ENCODE data around the gene MSI2.

Gene MSI2

DNA sequence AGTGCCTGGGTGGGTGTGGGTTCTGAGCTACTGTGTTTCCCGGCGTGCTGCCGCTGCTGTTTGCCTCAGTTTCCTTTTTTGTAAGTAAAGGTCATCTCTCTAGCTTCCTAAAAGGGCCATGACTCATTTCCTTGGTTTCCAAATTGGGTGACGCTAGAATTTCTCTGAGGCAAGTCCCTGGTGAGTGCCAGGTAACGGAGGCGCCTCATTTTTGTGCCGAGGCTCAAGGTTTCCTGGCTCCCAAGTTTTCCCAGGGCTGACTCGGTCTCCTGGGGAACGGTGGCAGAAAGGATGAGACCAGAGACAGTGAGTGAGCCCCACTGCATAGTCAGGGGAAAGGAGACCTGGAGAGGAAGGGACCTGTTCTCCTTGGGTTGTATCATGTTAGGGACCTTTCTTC lies 20.3 kb downstream of the MSI2 start:
- TF ChIP-seq ZC3H10 (CRISPR knock-in tag; IDR thresholded peaks at IDR 0.05) (no peak), ISL1 (CRISPR knock-in tag; IDR thresholded peaks at IDR 0.05) (no peak), ZFP30 (CRISPR knock-in tag; IDR thresholded peaks at IDR 0.05) (no peak), RARB (CRISPR knock-in tag; IDR thresholded peaks at IDR 0.05) (no peak), BACH2 (CRISPR knock-in tag; IDR thresholded peaks at IDR 0.05; ENCODE audit: borderline replicate concordance) (no peak), PPARA (CRISPR knock-in tag; IDR thresholded peaks at IDR 0.05; ENCODE audit: borderline replicate concordance) (no peak)
- TF ChIP-seq, protein P1, sequence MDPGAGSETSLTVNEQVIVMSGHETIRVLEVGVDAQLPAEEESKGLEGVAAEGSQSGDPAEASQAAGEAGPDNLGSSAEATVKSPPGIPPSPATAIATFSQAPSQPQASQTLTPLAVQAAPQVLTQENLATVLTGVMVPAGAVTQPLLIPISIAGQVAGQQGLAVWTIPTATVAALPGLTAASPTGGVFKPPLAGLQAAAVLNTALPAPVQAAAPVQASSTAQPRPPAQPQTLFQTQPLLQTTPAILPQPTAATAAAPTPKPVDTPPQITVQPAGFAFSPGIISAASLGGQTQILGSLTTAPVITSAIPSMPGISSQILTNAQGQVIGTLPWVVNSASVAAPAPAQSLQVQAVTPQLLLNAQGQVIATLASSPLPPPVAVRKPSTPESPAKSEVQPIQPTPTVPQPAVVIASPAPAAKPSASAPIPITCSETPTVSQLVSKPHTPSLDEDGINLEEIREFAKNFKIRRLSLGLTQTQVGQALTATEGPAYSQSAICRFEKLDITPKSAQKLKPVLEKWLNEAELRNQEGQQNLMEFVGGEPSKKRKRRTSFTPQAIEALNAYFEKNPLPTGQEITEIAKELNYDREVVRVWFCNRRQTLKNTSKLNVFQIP (CRISPR knock-in tag; IDR thresholded peaks at IDR 0.05; ENCODE audit: borderline replicate concordance, low read depth) = no peak
- TF ChIP-seq, protein P2, sequence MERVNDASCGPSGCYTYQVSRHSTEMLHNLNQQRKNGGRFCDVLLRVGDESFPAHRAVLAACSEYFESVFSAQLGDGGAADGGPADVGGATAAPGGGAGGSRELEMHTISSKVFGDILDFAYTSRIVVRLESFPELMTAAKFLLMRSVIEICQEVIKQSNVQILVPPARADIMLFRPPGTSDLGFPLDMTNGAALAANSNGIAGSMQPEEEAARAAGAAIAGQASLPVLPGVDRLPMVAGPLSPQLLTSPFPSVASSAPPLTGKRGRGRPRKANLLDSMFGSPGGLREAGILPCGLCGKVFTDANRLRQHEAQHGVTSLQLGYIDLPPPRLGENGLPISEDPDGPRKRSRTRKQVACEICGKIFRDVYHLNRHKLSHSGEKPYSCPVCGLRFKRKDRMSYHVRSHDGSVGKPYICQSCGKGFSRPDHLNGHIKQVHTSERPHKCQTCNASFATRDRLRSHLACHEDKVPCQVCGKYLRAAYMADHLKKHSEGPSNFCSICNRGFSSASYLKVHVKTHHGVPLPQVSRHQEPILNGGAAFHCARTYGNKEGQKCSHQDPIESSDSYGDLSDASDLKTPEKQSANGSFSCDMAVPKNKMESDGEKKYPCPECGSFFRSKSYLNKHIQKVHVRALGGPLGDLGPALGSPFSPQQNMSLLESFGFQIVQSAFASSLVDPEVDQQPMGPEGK (CRISPR knock-in tag; IDR thresholded peaks at IDR 0.05; ENCODE audit: borderline replicate concordance) = no peak
- ATAC-seq = no peak

DNA sequence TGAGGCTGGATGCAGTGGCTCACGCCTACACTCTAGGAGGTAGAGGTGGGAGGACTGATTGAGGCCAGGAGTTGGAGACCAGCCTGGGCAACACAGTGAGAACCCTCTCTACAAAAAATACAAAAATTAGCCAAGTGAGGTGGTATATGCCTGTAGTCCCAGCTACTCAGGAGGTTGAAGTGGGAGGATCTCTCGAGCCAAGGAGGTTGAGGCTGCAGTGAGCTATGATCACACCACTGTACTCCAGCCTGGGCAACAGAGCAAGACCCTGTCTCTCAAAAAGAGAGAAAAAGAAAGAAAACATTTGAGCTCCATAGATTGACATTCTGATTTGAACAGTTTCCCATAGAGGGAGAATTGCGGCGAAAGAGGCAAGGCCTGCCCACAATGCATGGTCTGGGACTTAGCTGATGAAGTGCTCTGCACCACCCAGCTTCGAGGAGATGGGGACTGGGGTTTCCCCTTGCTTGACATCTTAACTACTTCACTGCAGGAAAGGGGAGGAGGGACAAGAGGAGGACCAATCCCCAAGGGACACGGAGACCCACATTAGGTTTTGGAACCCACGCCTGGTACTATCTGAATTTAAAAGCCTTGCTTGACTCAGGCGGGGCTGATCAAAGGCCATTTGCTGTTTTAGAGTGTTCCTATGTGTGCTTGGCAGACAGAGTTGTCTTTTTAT lies 21.7 kb downstream of the MSI2 start:
- ATAC-seq = no peak
- TF ChIP-seq CSDC2 (CRISPR knock-in tag; IDR thresholded peaks at IDR 0.05) = no peak
- TF ChIP-seq ZC3H10 (CRISPR knock-in tag; IDR thresholded peaks at IDR 0.05) = no peak
- no peak for TF ChIP-seq ESRRG (CRISPR knock-in tag; IDR thresholded peaks at IDR 0.05)
- TF ChIP-seq ZFP3 (CRISPR knock-in tag; IDR thresholded peaks at IDR 0.05) = no peak
- no peak for TF ChIP-seq GLIS3 (CRISPR knock-in tag; IDR thresholded peaks at IDR 0.05)
- TF ChIP-seq BACH2 (CRISPR knock-in tag; IDR thresholded peaks at IDR 0.05; ENCODE audit: borderline replicate concordance) = no peak
- TF ChIP-seq, protein P1 (CRISPR knock-in tag; IDR thresholded peaks at IDR 0.05; ENCODE audit: borderline replicate concordance, low read depth) = no peak
- no peak for TF ChIP-seq ZFP30 (CRISPR knock-in tag; IDR thresholded peaks at IDR 0.05)

DNA sequence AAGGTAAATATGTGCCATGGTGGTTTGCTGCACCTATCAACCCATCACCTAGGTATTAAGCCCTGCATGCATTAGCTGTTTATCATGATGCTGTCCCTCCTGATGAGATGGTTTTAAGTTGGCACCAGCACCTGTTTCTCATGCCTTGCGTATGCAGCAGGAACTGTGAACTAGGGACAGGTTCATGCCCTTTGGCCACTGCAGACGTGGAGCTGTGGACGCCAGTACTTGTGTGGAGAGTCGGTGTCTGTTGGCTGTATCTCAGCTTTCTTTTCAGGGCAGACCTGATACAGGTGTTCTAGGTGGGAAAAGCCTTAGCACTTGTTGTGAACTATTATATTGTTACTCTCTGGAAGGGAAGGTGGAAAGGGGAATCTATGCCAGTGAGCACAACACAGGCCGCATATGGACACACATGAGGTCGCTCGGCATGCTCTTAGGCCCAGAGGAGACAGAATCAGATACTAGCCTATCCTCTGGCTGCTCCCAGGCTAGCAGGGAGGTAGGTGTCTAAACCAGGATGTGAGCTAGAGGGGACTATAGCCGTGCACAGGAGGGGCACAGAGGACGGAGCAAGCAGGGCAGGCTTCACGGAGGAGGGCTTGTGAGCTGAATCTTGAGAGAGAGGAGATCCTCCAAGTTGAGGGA lies 22.5 kb downstream of the MSI2 start:
- no peak for ATAC-seq

DNA sequence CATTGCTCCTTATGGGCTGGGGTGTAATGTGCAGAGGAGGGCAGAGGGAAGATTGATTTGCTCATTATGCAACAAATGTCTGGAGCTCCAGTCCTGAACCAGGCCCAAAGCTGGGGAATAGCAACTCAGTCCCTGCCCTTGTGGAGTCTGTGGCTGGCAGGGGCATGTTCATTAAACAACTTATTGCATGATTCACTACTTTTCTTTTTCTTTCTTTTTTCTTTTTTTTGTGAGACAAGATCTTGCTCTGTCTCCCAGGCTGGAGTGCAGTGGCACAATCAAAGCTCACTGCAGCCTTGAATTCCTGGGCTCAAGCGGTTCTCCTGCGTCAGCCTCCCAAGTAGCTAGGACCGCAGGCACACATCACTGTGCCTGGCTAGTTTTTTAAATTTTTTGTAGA lies 23.1 kb downstream of the MSI2 start:
- TF ChIP-seq ZNF565 (CRISPR knock-in tag; conservative IDR thresholded peaks at IDR 0.05; ENCODE audit: low read depth) (no peak), ESRRG (CRISPR knock-in tag; IDR thresholded peaks at IDR 0.05) (no peak), ZC3H10 (CRISPR knock-in tag; IDR thresholded peaks at IDR 0.05) (no peak), SNAI2 (CRISPR knock-in tag; IDR thresholded peaks at IDR 0.05) (no peak), ISL1 (CRISPR knock-in tag; IDR thresholded peaks at IDR 0.05) (no peak), BACH2 (CRISPR knock-in tag; IDR thresholded peaks at IDR 0.05; ENCODE audit: borderline replicate concordance) (no peak)
- no peak for ATAC-seq

More for the DNA sequence above, 22.5 kb downstream of the MSI2 start:
- TF ChIP-seq PPARA (CRISPR knock-in tag; IDR thresholded peaks at IDR 0.05; ENCODE audit: borderline replicate concordance) = no peak
- no peak for TF ChIP-seq SNAI2 (CRISPR knock-in tag; IDR thresholded peaks at IDR 0.05)

DNA sequence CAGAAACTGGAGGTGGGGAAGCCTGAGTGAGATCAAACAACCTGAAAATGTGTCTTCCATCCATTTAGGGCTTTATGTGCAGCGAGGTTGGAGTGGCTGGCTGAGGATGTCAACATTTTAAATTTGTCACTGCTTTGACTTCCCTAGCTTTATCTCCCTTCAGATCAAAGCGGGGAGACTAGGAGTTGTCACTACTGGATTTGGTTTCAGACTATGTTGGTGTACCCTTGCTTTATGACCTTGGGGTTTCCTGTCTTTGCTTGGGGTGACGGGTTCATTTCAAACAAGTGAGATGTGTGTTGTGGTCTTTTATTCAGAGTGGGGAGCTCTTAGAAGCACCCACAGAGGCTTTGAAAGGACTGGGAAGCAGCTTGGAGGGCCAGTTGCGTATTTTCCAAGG lies 25.6 kb downstream of the MSI2 start:
- no peak; the same call in 2 of the 3 replicates for ATAC-seq
- TF ChIP-seq ZFP30 (CRISPR knock-in tag; IDR thresholded peaks at IDR 0.05) (no peak), PPARA (CRISPR knock-in tag; IDR thresholded peaks at IDR 0.05; ENCODE audit: borderline replicate concordance) (no peak), ZC3H10 (CRISPR knock-in tag; IDR thresholded peaks at IDR 0.05) (no peak), GLIS3 (CRISPR knock-in tag; IDR thresholded peaks at IDR 0.05) (no peak), BACH2 (CRISPR knock-in tag; IDR thresholded peaks at IDR 0.05; ENCODE audit: borderline replicate concordance) (no peak), OSR1 (CRISPR knock-in tag; IDR thresholded peaks at IDR 0.05) (no peak), TCF4 (CRISPR knock-in tag; IDR thresholded peaks at IDR 0.05; ENCODE audit: borderline replicate concordance) (no peak), ZFP3 (CRISPR knock-in tag; IDR thresholded peaks at IDR 0.05) (no peak)
- TF ChIP-seq, protein P2 (CRISPR knock-in tag; IDR thresholded peaks at IDR 0.05; ENCODE audit: borderline replicate concordance) = no peak
- TF ChIP-seq, protein P3, sequence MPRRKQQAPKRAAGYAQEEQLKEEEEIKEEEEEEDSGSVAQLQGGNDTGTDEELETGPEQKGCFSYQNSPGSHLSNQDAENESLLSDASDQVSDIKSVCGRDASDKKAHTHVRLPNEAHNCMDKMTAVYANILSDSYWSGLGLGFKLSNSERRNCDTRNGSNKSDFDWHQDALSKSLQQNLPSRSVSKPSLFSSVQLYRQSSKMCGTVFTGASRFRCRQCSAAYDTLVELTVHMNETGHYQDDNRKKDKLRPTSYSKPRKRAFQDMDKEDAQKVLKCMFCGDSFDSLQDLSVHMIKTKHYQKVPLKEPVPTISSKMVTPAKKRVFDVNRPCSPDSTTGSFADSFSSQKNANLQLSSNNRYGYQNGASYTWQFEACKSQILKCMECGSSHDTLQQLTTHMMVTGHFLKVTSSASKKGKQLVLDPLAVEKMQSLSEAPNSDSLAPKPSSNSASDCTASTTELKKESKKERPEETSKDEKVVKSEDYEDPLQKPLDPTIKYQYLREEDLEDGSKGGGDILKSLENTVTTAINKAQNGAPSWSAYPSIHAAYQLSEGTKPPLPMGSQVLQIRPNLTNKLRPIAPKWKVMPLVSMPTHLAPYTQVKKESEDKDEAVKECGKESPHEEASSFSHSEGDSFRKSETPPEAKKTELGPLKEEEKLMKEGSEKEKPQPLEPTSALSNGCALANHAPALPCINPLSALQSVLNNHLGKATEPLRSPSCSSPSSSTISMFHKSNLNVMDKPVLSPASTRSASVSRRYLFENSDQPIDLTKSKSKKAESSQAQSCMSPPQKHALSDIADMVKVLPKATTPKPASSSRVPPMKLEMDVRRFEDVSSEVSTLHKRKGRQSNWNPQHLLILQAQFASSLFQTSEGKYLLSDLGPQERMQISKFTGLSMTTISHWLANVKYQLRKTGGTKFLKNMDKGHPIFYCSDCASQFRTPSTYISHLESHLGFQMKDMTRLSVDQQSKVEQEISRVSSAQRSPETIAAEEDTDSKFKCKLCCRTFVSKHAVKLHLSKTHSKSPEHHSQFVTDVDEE (CRISPR knock-in tag; IDR thresholded peaks at IDR 0.05) = no peak
- TF ChIP-seq, protein P4, sequence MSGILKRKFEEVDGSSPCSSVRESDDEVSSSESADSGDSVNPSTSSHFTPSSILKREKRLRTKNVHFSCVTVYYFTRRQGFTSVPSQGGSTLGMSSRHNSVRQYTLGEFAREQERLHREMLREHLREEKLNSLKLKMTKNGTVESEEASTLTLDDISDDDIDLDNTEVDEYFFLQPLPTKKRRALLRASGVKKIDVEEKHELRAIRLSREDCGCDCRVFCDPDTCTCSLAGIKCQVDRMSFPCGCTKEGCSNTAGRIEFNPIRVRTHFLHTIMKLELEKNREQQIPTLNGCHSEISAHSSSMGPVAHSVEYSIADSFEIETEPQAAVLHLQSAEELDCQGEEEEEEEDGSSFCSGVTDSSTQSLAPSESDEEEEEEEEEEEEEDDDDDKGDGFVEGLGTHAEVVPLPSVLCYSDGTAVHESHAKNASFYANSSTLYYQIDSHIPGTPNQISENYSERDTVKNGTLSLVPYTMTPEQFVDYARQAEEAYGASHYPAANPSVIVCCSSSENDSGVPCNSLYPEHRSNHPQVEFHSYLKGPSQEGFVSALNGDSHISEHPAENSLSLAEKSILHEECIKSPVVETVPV (CRISPR knock-in tag; IDR thresholded peaks at IDR 0.05) = no peak
